Hematopoietic multipotent progenitor cell treated with erythropoietin and hydrocortisone succinate and interleukin-3 and kit ligand, for 8 days (in vitro differentiated cells): ENCODE results near the gene CHM.
"Not testable (repeated sequence)": the region's sequence is repeated elsewhere in the genome, so short reads cannot be mapped to it uniquely, and the experiment has no call there.

Experiments
- DNase-seq: peaks from one replicate; pipeline ENCODE4 v3.0.0-alpha.2; 2015

The CHM gene

GRCh38 chrX:86047174-86047935 lies at the start of gene CHM:
Gene CHM, minus strand, starts transcription at chrX:86047558. Its CDS starts 26 bp downstream, at chrX:86047532.
- peak; percentile 92 for DNase-seq

DNA sequence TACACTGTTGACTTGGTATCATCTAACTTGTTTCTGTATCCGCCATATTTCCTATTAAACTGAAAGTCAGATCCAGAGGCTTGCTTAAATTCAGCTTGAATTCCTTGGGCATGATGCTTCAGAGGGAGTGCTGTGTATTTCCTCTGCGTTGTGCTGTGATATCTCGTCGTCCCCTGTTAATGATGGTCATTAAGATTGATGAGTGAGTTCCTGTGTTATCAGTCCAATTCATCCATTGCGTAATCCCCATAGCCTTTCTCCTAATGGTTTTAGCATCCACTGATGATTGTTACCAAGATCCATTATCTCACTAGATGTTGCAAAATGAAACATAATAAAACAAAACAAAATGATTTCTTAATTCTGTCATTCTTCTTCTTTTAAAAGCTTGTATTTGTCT lies 31.3 kb upstream of the CHM start:
- DNase-seq: no peak

GRCh38 chrX:86066998-86067397 lies 19.6 kb upstream of the CHM start:
- peak; percentile 26 for DNase-seq

DNA sequence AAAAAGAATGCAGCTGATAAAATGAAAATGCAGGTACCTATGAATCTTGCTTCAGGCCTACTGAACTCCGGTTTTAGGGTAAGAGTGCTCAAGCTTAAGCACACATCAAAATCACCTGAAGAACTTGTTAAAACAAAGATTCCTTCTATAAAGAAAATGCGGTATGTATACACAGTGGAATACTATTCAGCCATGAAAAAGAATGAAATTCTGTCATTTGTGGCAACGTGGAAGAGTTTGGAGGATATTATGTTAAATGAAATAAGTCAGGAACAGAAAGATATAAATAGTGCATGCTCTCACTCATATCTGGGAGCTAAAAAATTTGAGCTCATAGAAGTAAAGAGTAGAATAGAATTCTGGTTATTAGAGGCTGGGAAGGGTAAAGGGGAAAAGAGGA lies 14.0 kb upstream of the CHM start:
- DNase-seq: no peak

DNA sequence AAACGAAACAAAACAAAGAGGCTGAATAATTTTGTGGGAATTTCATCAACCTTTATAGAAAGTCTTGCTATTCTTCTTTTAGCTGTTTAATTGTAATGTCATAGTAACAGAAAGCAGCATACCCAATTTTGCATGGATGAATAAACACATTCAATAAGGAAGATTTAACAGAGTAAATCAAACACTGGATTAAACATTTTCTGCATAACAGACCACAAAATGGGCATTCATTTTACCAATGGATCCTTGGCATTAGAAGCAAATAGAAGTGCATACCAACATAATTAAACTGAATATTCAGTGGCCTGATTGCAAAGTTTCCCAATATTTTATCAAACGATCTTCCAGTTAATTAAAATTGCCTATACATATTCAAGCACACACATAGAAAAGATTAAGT lies 4.4 kb upstream of the CHM start:
- no peak for DNase-seq

DNA sequence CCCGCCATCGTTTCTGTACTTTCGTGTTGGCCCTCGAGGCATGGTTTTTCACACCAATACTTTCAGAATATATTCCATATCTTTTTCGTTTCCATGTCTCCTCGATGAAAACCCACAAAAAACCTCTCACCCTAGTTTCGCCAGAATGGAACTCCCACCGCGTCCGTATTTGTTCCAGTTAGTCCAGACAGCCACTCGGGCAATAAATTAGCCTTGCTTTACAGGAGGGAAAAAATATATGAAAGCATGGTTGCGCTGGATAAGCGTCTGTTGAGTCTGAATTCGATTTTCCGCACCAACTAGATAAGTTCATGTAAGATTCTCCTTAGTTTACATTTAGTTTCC lies 550 bp upstream of the CHM start:
- no peak for DNase-seq

GRCh38 chrX:86044216-86044615 lies 3.1 kb downstream of the CHM start:
- DNase-seq: peak; percentile 2

- no peak for DNase-seq
Observed at GRCh38 chrX:86039625-86040568, 7.5 kb downstream of the CHM start.

GRCh38 chrX:86033385-86033784 lies 14.0 kb downstream of the CHM start:
- DNase-seq: no peak

DNA sequence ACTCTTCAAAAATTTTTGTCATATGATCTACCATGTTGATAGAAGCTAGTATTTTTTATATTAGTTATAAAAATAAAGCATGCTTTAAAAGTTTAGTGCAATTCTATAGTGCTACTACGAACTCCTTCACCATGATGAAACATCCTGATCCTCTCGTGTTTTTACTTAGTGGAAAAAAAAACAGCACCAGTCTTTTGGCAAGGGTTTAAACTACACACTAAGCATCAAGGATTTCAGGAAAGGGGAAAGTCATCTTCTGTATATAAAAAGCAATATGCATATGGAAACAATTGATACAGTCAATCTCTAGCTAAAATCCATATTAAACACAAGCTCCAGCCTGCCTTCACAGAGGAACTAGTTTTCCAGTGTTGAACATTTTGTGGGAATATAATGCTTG lies 18.7 kb downstream of the CHM start:
- no peak for DNase-seq

GRCh38 chrX:86023811-86024210 lies 23.5 kb downstream of the CHM start:
- DNase-seq: no peak

- no peak for DNase-seq
Observed at GRCh38 chrX:86021652-86022289, 25.6 kb downstream of the CHM start.

- no peak for DNase-seq
Observed at GRCh38 chrX:86016139-86016538, 31.2 kb downstream of the CHM start.

DNA sequence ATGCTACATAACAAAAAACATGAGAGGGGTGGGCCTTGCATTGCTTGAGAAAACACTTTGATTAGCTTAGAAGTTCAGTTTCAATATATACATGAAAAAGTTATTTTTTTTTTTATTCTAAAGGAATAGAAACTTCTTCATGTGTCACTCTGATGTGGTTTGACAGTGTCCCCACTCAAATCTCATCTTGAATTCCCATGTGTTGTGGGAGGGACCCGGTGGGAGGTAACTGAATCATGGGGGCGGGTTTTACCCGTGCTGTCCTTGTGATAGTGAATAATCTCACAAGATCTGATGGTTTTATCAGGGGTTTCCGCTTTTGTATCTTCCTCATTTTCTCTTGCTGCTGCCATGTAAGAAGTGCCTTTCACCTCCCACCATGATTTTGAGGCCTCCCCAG lies 32.4 kb downstream of the CHM start:
- DNase-seq: not testable (repeated sequence)

GRCh38 chrX:86014421-86014820 lies 32.9 kb downstream of the CHM start:
- no peak for DNase-seq

GRCh38 chrX:86013792-86014191 lies 33.6 kb downstream of the CHM start:
- no peak for DNase-seq

- no peak for DNase-seq
Observed at GRCh38 chrX:86012188-86012587, 35.2 kb downstream of the CHM start.

GRCh38 chrX:86009803-86010202 lies 37.6 kb downstream of the CHM start:
- DNase-seq: not testable (repeated sequence)

DNA sequence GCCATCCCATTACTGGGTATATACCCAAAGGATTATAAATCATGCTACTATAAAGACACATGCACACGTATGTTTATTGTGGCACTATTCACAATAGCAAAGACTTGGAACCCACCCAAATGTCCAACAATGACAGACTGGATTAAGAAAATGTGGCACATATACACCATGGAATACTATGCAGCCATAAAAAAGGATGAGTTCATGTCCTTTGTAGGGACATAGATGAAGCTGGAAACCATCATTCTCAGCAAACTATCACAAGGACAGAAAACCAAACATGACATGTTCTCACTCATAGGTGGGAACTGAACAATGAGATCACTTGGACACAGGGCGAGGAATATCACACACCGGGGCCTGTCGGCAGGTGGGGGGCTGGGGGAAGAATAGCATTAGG lies 39.5 kb downstream of the CHM start:
- not testable (repeated sequence) for DNase-seq

DNA sequence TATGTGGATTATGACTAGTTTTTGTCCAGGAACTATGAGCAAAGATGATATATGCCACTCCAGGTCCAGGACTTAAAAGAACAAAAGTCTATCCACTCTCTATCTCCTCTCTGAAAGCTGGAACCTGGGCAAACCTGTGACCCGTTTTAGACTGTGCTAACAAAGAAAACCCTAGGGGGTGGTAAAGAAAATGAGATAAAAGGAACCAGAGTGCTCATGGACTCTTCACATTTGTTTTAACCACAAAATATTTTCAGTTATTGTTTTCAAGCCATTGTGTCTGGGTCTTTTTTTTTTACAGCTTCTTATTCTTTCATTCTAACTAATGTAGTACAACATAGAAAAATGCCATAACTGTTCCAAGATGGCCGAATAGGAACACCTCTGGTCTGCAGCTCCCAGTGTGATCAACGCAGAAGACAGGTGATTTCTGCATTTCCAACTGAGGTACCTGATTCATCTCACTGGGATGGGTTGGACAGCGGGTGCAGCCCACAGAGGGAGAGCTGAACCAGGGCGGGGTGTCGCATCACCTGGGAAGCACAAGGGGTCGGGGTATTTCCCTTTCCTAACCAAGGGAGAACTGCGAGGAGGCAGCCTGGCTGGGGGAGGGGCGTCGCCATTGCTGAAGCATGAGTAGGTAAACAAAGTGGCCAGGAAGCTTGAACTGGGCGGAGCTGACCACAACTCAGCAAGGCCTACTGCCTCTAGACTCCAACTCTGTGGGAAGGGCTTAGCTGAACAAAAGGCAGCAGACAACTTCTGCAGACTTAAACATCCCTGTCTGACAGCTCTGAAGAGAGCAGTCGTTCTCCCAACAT lies 45.1 kb downstream of the CHM start:
- DNase-seq: peak; percentile 54

DNA sequence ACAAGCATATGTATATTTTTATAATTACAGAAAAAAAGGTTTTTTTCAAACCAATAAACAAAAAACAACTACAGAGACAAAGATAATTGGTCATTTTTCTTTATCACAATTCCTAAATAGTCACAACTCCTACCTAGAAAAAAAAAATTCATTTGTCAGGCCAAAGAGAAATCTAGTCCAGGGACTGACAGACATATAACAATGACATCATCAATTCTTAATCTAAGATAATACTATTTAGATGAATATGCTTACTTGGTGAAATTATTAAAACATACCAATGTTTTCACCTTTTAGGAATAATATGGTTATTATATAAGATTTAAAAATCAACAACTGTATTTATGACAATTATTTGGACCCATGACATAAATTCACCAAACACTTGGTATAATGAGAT lies 48.4 kb downstream of the CHM start:
- no peak for DNase-seq

GRCh38 chrX:85996555-85996954 lies 50.8 kb downstream of the CHM start:
- DNase-seq: no peak

DNA sequence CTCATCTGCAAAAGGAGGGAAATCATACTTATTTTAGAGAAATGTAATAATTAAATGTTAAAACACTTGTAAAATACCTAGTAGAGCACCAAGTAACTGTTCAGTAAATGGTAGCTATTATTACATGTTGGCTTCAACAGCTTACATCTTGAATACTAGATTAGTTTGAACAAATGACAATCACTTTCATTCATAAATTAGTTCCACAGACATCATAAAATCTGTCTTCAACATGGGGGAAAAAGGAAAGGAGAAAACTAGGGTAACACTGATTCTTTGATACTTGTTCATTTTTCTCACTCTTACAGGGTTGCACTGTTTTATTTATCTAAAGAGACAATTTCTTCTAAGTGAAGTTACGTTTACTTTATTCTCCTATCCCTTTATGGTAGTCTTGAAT lies 51.7 kb downstream of the CHM start:
- no peak for DNase-seq
